Measurements from ENCODE around the gene RPP38.

RPP38 gene

GRCh38 chr10:15112657-15113056 lies 15.5 kb downstream of the RPP38 start:
- DNase-seq (ENCODE audit: low read depth in 2 of 2): no peak

GRCh38 chr10:15113766-15114165 lies 16.6 kb downstream of the RPP38 start:
- DNase-seq (ENCODE audit: low read depth in 2 of 2): no peak

- DNase-seq (ENCODE audit: low read depth in 2 of 2): no peak
Observed at GRCh38 chr10:15116225-15116624, 19.1 kb downstream of the RPP38 start.

- DNase-seq (ENCODE audit: low read depth in 2 of 2): no peak
Observed at GRCh38 chr10:15118615-15119014, 21.5 kb downstream of the RPP38 start.

GRCh38 chr10:15120523-15120922 lies 23.4 kb downstream of the RPP38 start:
- DNase-seq (ENCODE audit: low read depth in 2 of 2): no peak

- DNase-seq (ENCODE audit: low read depth in 2 of 2): no peak
Observed at GRCh38 chr10:15121707-15122106, 24.6 kb downstream of the RPP38 start.

GRCh38 chr10:15122477-15123030 lies 25.4 kb downstream of the RPP38 start:
- DNase-seq (ENCODE audit: low read depth in 2 of 2): no peak

GRCh38 chr10:15123749-15124184 lies 26.6 kb downstream of the RPP38 start:
- DNase-seq (ENCODE audit: low read depth in 2 of 2): no peak

- no peak for DNase-seq (ENCODE audit: low read depth in 2 of 2)
Observed at GRCh38 chr10:15124190-15124589, 27.0 kb downstream of the RPP38 start.

GRCh38 chr10:15124908-15125307 lies 27.8 kb downstream of the RPP38 start:
- no peak for DNase-seq (ENCODE audit: low read depth in 2 of 2)

- DNase-seq (ENCODE audit: low read depth in 2 of 2): no peak
Observed at GRCh38 chr10:15131330-15131729, 34.2 kb downstream of the RPP38 start.

- no peak for DNase-seq (ENCODE audit: low read depth in 2 of 2)
Observed at GRCh38 chr10:15136129-15137035, 39.2 kb downstream of the RPP38 start.

- DNase-seq (ENCODE audit: low read depth in 2 of 2): no peak
Observed at GRCh38 chr10:15137036-15137359, 39.8 kb downstream of the RPP38 start.

- no peak for DNase-seq (ENCODE audit: low read depth in 2 of 2)
Observed at GRCh38 chr10:15137636-15138035, 40.5 kb downstream of the RPP38 start.

- DNase-seq (ENCODE audit: low read depth in 2 of 2): no peak
Observed at GRCh38 chr10:15140698-15141097, 43.5 kb downstream of the RPP38 start.

- DNase-seq (ENCODE audit: low read depth in 2 of 2): no peak
Observed at GRCh38 chr10:15141136-15142054, 44.2 kb downstream of the RPP38 start.

GRCh38 chr10:15144788-15145187 lies 47.6 kb downstream of the RPP38 start:
- DNase-seq (ENCODE audit: low read depth in 2 of 2): no peak

- DNase-seq (ENCODE audit: low read depth in 2 of 2): no peak
Observed at GRCh38 chr10:15146366-15146765, 49.2 kb downstream of the RPP38 start.

GRCh38 chr10:15147594-15148392 lies 50.6 kb downstream of the RPP38 start:
- DNase-seq (ENCODE audit: low read depth in 2 of 2): no peak

GRCh38 chr10:15149042-15149771 lies 52.1 kb downstream of the RPP38 start:
- DNase-seq (ENCODE audit: low read depth in 2 of 2): no peak

- DNase-seq (ENCODE audit: low read depth in 2 of 2): no peak
Observed at GRCh38 chr10:15150563-15150962, 53.4 kb downstream of the RPP38 start.

Data from stimulated activated CD8-positive, alpha-beta memory T cell treated with anti-CD3 and anti-CD28 coated beads, Interleukin-7, amount 100 ng/mL, for 4 hours (primary cell).